Caco-2 (cell line): Measurements from ENCODE around the gene SLC9A8. TPM values are rescaled to one million over a fixed set of nuclear protein-coding genes. Genes with fewer than 3 reads are reported as not detected.
A peak's percentile ranks its signal among the peaks of the same experiment; 100 is the strongest.

Experiments
- BruUV-seq: library from RNA; stranded (reverse); fragments of 400-500 nt; replicated peaks from 2 replicates; lab custom pipeline; 2021; lab: Mats Ljungman, UMichigan
- CTCF ChIA-PET: fragments of 300-600 bp; sonication (Branson Sonifier 250); formaldehyde crosslinking; loops from one replicate; lab custom pipeline; 2022; ENCODE audit warnings: antibody characterized with exemption; lab: Charles Lee
- POLR2A ChIA-PET: fragments of 300-600 bp; sonication (Branson Sonifier 250); formaldehyde crosslinking; loops from one replicate; lab custom pipeline; 2022; ENCODE audit warnings: antibody characterized with exemption; lab: Charles Lee
- DNase-seq, 2 experiments: peaks; one replicate each; pipeline versions ENCODE4 v3.0.0 to v3.0.0-alpha.2; 2020 to 2022
- H3K27me3 ChIP-seq: replicated peaks from 2 replicates; pipeline ENCODE4 v1.6.0; 2011; ENCODE audit warnings: low read length; ENCODE audit not compliant: control insufficient read depth, insufficient read depth
- H3K36me3 ChIP-seq: 2 replicates; pipeline ENCODE4 v1.5.1; 2011; ENCODE audit warnings: low read length; ENCODE audit not compliant: control insufficient read depth, insufficient read depth
- H3K4me1 ChIP-seq: fragments of 250-450 bp; sonication (Bioruptor Pico); 2 replicates; pipeline ENCODE4 v1.5.1; 2020; ENCODE audit warnings: mild to moderate bottlenecking
- H3K4me3 ChIP-seq: 2 replicates; pipeline ENCODE4 v1.5.1; 2011; ENCODE audit warnings: low read depth, mild to moderate bottlenecking, control low read depth, low read length
- H3K9me3 ChIP-seq: fragments of 250-450 bp; sonication (Bioruptor Pico); 2 replicates; pipeline ENCODE4 v1.5.1; 2020; ENCODE audit warnings: mild to moderate bottlenecking, moderate library complexity
- H3K27ac Mint-ChIP-seq: one replicate; pipeline ENCODE4 v1.8.0; 2022; ENCODE audit warnings: mixed read lengths; ENCODE audit not compliant: unreplicated experiment
- H3K27me3 Mint-ChIP-seq: one replicate; pipeline ENCODE4 v1.8.0; 2022; ENCODE audit warnings: mixed read lengths; ENCODE audit not compliant: insufficient read depth, unreplicated experiment
- H3K36me3 Mint-ChIP-seq: one replicate; pipeline ENCODE4 v1.8.0; 2022; ENCODE audit warnings: mild to moderate bottlenecking, mixed read lengths; ENCODE audit not compliant: insufficient read depth, unreplicated experiment
- H3K4me1 Mint-ChIP-seq: one replicate; pipeline ENCODE4 v1.8.0; 2022; ENCODE audit warnings: low read depth, mixed read lengths; ENCODE audit not compliant: unreplicated experiment
- H3K4me3 Mint-ChIP-seq: one replicate; pipeline ENCODE4 v1.8.0; 2022; ENCODE audit warnings: mild to moderate bottlenecking, moderate library complexity, mixed read lengths; ENCODE audit not compliant: unreplicated experiment
- H3K9me3 Mint-ChIP-seq: one replicate; pipeline ENCODE4 v1.8.0; 2022; ENCODE audit warnings: mixed read lengths; ENCODE audit not compliant: unreplicated experiment
- intact Hi-C: fragments of 100-400 bp; cut with micrococcal nuclease; formaldehyde crosslinking; loops from one replicate; pipeline ENCODE4 v1.10.0; 2022; ENCODE audit not compliant: unreplicated experiment
- total RNA-seq: library from RNA; stranded (reverse); gene quantifications from 2 replicates; pipeline ENCODE4 v1.2.3, GENCODE V29; 2022
- TF ChIP-seq, protein P1 (sequence below), 2 experiments: fragments of 200-600 bp in 1 of 2; IDR thresholded peaks; 1 replicate in 1 of 2; 2 replicates in 1 of 2; pipeline versions ENCODE4 v1.5.1 to v1.8.0; 2011 to 2022; ENCODE audit warnings: antibody characterized with exemption in 1 of 2, control low read depth in 1 of 2, inconsistent platforms in 1 of 2, low read depth in 1 of 2, low read length in 1 of 2, mild to moderate bottlenecking in 1 of 2, moderate library complexity in 1 of 2; ENCODE audit not compliant: insufficient read depth in 1 of 2, severe bottlenecking in 1 of 2, unreplicated experiment in 1 of 2

Gene SLC9A8
- total RNA-seq, 1 experiment from 2014 or later: 21.4 TPM

DNA sequence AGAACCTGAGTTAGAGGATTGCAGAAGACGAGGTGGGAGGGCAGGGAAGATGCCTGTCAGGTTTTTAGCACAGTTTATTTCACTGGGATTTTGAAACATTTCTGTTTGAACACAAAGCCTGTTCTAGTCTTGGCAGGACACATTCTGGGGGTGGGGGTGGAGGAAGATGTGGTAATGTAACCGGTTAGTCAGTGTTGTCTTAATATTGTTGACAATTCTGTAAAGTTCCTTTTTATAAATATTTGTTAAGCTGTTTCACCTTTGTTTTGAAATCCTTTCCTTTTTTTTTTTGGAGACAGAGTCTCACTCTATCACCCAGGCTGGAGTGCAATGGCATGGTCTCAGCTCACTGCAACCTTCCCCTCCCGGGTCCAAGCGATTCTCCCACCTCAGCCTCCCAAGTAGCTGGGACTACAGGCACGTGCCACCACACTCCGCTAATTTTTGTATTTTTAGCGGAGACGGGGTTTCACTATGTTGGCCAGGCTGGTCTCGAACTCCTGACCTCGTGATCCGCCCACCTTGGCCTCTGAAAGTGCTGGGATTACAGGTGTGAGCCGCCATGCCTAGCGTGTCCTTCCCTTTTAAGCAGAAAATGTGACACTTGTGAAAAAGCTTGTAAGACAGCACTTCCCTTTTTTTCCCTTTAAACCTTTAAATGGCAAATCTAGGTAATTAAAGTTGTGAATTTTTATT lies 20.2 kb downstream of the SLC9A8 start:
- H3K4me1 Mint-ChIP-seq: peaks cover 30% of the 10 kb centered on the region
- peaks cover 23% of the 10 kb centered on the region for H3K36me3 Mint-ChIP-seq
- peaks cover 16% of the 10 kb centered on the region; the same call in 1 of the 2 replicates for H3K4me1 ChIP-seq
- intact Hi-C loops: no loop called here
- peak overlapping the region; percentile 39 for H3K27ac Mint-ChIP-seq
- BruUV-seq: no TSS peak
- POLR2A ChIA-PET: interaction anchor here (0.6 to 1.0 kb wide), 2 partner anchors 13 to 20 kb away, joined by 3 to 6 read pairs; partner anchors contain the start of gene SLC9A8
- peak; percentile 63 to 74 for DNase-seq
- no peaks in the 10 kb centered on the region for H3K27me3 Mint-ChIP-seq
- H3K4me3 Mint-ChIP-seq: no peak overlapping the region
- H3K36me3 ChIP-seq: peaks cover 2% of the 10 kb centered on the region
- TF ChIP-seq, protein P1, sequence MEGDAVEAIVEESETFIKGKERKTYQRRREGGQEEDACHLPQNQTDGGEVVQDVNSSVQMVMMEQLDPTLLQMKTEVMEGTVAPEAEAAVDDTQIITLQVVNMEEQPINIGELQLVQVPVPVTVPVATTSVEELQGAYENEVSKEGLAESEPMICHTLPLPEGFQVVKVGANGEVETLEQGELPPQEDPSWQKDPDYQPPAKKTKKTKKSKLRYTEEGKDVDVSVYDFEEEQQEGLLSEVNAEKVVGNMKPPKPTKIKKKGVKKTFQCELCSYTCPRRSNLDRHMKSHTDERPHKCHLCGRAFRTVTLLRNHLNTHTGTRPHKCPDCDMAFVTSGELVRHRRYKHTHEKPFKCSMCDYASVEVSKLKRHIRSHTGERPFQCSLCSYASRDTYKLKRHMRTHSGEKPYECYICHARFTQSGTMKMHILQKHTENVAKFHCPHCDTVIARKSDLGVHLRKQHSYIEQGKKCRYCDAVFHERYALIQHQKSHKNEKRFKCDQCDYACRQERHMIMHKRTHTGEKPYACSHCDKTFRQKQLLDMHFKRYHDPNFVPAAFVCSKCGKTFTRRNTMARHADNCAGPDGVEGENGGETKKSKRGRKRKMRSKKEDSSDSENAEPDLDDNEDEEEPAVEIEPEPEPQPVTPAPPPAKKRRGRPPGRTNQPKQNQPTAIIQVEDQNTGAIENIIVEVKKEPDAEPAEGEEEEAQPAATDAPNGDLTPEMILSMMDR (IDR thresholded peaks at IDR 0.05; ENCODE audit: insufficient read depth in 1 of 2, low read depth in 1 of 2, low read length in 1 of 2, severe bottlenecking in 1 of 2, unreplicated experiment in 1 of 2): no peak
- H3K27me3 ChIP-seq: no peaks in the 10 kb centered on the region
- no peak overlapping the region for H3K4me3 ChIP-seq
- no peaks in the 10 kb centered on the region for H3K9me3 ChIP-seq
- CTCF ChIA-PET: interaction anchor here (1.0 kb wide), 1 partner anchor 224 kb away, joined by 6 read pairs; no protein-coding TSS in a partner anchor
- H3K9me3 Mint-ChIP-seq: peaks cover 9% of the 10 kb centered on the region

DNA sequence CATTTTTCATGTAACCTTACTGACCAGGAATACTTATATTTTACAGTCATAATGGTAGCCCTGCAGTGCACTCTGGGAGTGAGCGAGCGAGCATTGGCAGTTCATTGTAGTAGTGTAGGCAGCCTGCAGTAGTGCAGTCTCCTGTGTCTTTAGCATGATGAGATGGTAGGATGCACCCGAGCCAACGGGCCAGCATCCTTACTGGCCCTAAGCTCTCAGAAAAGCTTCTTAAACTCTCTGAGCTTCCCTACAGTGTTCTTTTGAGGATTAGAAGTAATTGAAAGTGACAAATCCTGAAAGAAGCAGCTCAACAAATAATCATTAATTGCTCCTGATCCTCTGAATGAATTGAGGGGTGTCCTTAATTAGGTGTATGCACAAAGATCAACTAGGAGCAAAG lies 20.9 kb downstream of the SLC9A8 start:
- TF ChIP-seq, protein P1 (IDR thresholded peaks at IDR 0.05; ENCODE audit: insufficient read depth in 1 of 2, low read depth in 1 of 2, low read length in 1 of 2, severe bottlenecking in 1 of 2, unreplicated experiment in 1 of 2): no peak
- H3K27ac Mint-ChIP-seq: no peak overlapping the region
- Histone ChIP-seq H3K4me1 (peaks cover 16% of the 10 kb centered on the region; the same call in 1 of the 2 replicates), H3K36me3 (peaks cover 2% of the 10 kb centered on the region), H3K9me3 (no peaks in the 10 kb centered on the region), H3K27me3 (no peaks in the 10 kb centered on the region), H3K4me3 (no peak overlapping the region)
- DNase-seq: no peak
- BruUV-seq: no TSS peak
- ChIA-PET POLR2A (no interaction called here), CTCF (no interaction called here)
- H3K36me3 Mint-ChIP-seq: peaks cover 23% of the 10 kb centered on the region
- peaks cover 30% of the 10 kb centered on the region for H3K4me1 Mint-ChIP-seq
- H3K27me3 Mint-ChIP-seq: no peaks in the 10 kb centered on the region
- intact Hi-C loops: no loop called here
- H3K9me3 Mint-ChIP-seq: peaks cover 9% of the 10 kb centered on the region
- H3K4me3 Mint-ChIP-seq: no peak overlapping the region

DNA sequence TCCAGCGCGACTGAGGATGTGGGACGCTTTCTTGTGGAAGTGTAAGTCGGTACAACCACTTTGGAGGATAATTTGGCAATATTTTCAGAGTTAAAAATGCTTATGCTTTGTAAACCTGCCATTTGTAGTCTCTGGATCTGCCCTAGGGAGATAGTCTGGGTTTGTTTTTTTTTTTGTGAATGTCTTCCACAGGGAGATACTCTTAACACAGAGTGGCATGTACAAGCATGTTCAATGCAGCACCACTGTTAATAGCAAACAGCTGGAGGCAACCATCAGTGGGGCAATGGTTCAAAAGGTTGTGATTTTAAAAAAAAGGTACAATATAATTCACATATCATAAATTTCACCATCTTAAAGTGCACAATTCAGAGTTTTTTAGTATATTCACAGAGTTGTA lies 22.4 kb downstream of the SLC9A8 start:
- intact Hi-C loops: no loop called here
- peaks cover 24% of the 10 kb centered on the region for H3K4me1 Mint-ChIP-seq
- no peaks in the 10 kb centered on the region for H3K27me3 ChIP-seq
- H3K9me3 Mint-ChIP-seq: peaks cover 9% of the 10 kb centered on the region
- no peak overlapping the region for H3K27ac Mint-ChIP-seq
- no peak overlapping the region for H3K4me3 ChIP-seq
- POLR2A ChIA-PET: no interaction called here
- peaks cover 16% of the 10 kb centered on the region; the same call in 1 of the 2 replicates for H3K4me1 ChIP-seq
- no peaks in the 10 kb centered on the region for H3K9me3 ChIP-seq
- no peak for DNase-seq
- H3K4me3 Mint-ChIP-seq: no peak overlapping the region
- CTCF ChIA-PET: interaction anchor here (0.6 kb wide), 1 partner anchor 475 kb away, joined by 4 read pairs; no protein-coding TSS in a partner anchor
- no TSS peak for BruUV-seq
- H3K27me3 Mint-ChIP-seq: no peaks in the 10 kb centered on the region
- peaks cover 15% of the 10 kb centered on the region for H3K36me3 Mint-ChIP-seq
- TF ChIP-seq, protein P1 (IDR thresholded peaks at IDR 0.05; ENCODE audit: insufficient read depth in 1 of 2, low read depth in 1 of 2, low read length in 1 of 2, severe bottlenecking in 1 of 2, unreplicated experiment in 1 of 2): no peak
- H3K36me3 ChIP-seq: peaks cover 2% of the 10 kb centered on the region
